Heart right ventricle (tissue), 16 donors: ENCODE data around the gene ATP13A4. TPM values are rescaled to one million over a fixed set of nuclear protein-coding genes. Genes with fewer than 3 reads are reported as not detected.

ENCODE experiments used
- ATAC-seq, 8 donors: fragments of 200-7000 bp; cut with Tn5 transposase; one replicate each; pipeline ENCODE4 v1.9.1; 2020; ENCODE audit warnings: mild to moderate bottlenecking in 8 of 8, moderate library complexity in 8 of 8, moderate number of reproducible peaks in 1 of 8
- DNase-seq, 2 donors: peaks; one replicate each; pipeline ENCODE4 v3.0.0-alpha.2; 2020
- H3K27ac ChIP-seq, 10 donors: fragments of 200-600 bp; sonication (generic) in 2 of 10; one replicate each; pipeline versions ENCODE4 v1.5.0 to v1.8.0; 2020 to 2022; ENCODE audit warnings: mild to moderate bottlenecking in 3 of 10
- H3K27me3 ChIP-seq, 7 donors: fragments of 200-600 bp; one replicate each; pipeline ENCODE4 v1.8.0; 2021 to 2022; ENCODE audit warnings: mild to moderate bottlenecking in 2 of 7
- H3K36me3 ChIP-seq, 9 donors: fragments of 200-600 bp; sonication (generic) in 1 of 9; one replicate each; pipeline versions ENCODE4 v1.5.0 to v1.8.0; 2020 to 2022; ENCODE audit warnings: mild to moderate bottlenecking in 2 of 9
- H3K4me1 ChIP-seq, 9 donors: fragments of 200-600 bp; sonication (generic) in 1 of 9; one replicate each; pipeline versions ENCODE4 v1.5.0 to v1.8.0; 2020 to 2022; ENCODE audit warnings: mild to moderate bottlenecking in 4 of 9
- H3K4me3 ChIP-seq, 10 donors: fragments of 200-600 bp; sonication (generic) in 2 of 10; one replicate each; pipeline versions ENCODE4 v1.5.0 to v1.8.0; 2020 to 2022; ENCODE audit warnings: mild to moderate bottlenecking in 7 of 10, moderate library complexity in 2 of 10
- H3K9me3 ChIP-seq, 11 donors: fragments of 200-600 bp in 10 of 11; sonication (generic) in 2 of 11; one replicate each; pipeline versions ENCODE4 v1.5.0 to v1.8.0; 2013 to 2022; ENCODE audit warnings: mild to moderate bottlenecking in 2 of 11, control low read depth in 1 of 11, moderate library complexity in 1 of 11
- CTCF ChIP-seq, 9 donors: fragments of 200-600 bp; sonication (generic) in 2 of 9; IDR thresholded peaks; one replicate each; pipeline versions ENCODE4 v1.5.0 to v1.8.0; 2021 to 2022; ENCODE audit warnings: antibody characterized with exemption in 9 of 9, mild to moderate bottlenecking in 5 of 9, moderate library complexity in 1 of 9
- WGBS, 2 donors: extraction: QIAGEN DNeasy Blood & Tissue Kit; methylation state at CpG; one replicate each; pipeline ENCODE4 v1.1.7; 2013; ENCODE audit warnings: inconsistent platforms in 1 of 2; 5-methylcytosine and 5-hydroxymethylcytosine counted together
- intact Hi-C, 10 donors: fragments of 100-400 bp; cut with DNase I; formaldehyde crosslinking; loops; one replicate each; pipeline versions ENCODE4 v1.11.1 to v1.14.2; 2022
- polyA plus RNA-seq, 2 donors: library from polyadenylated mRNA; stranded (reverse); fragments of 200-250 nt; gene quantifications; one replicate each; pipeline ENCODE4 v1.2.3, GENCODE V29; 2013
- total RNA-seq, 10 donors: library from RNA; stranded (reverse); fragmentation: NEBNext Ultra II Directional in 3 of 10; extraction: Animal tissue kit (Norgen Biotek cat#: 25700) in 3 of 10; gene quantifications; one replicate each; pipeline versions ENCODE4 v1.2.1 to v1.2.4, GENCODE V29; 2021 to 2023
- donor health status: Arrhythmogenic right ventricular cardiomyopathy.
- donor health status: ischemic (EF 13 %, LVEDD 7.1; RV severe dilation, severe dysfunction).
- donor health status: healthy with polysubstance abuse.
- donor health status: DM: no; HTN: yes; CAD: no.
- donor health status: DM: no; HTN: no; CAD: no.
- donor health status: ischemic (EF 25% LVEDD 6.9; RV normal size, moderate dysfunction).
- donor health status: ischemic (EF 25% LVEDD 5.7; RV mildly dilated, moderate dysfunction).
- donor health status: healthy.
- donor health status: DM: yes; HTN: yes; CAD: no.
- donor health status: Ischemic cardiomyopathy.
- donor health status: ischemic (EF 35%, LVEDD 5.7; RV mildly dilated, moderate dysfunction).
- donor health status: nonischemic (EF 11% LVEDD 7.7; RV severe dilation, severe dysfunction).
- donor health status: DM: yes; HTN: yes; CAD: no.
- donor health status: PGD.
- donor health status: ischemic (EF 29% LVEDD 5.4; RV normal size, mild dysfunction).
- donor health status: nonischemic (EF 23%, LVEDD 6.1; RV moderate dilation, normal function).

ATP13A4 gene
- total and polyA plus RNA-seq, 12 donors, result 0.01 to 0.52 (median 0.19) TPM; not detected in 2

GRCh38 chr3:193416629-193417028 lies 138.1 kb downstream of the ATP13A4 start:
- Histone ChIP-seq H3K27me3 (no peaks in the 10 kb centered on the region), H3K36me3 (no peaks in the 10 kb centered on the region), H3K27ac (no peak overlapping the region), H3K4me1 (no peaks in the 10 kb centered on the region), H3K4me3 (no peak overlapping the region), H3K9me3 (peaks cover 0 to 49% (median 26%) of the 10 kb centered on the region in 11 donors)
- no peak for TF ChIP-seq CTCF (IDR thresholded peaks at IDR 0.05)
- 92 to 100% methylated on average over 2 of the region's 2 CpGs for WGBS, 2 donors
- DNase-seq (no peak), ATAC-seq (no peak)
- intact Hi-C loops, result no loop called here

- H3K36me3 ChIP-seq, result no peaks in the 10 kb centered on the region
- no peaks in the 10 kb centered on the region for H3K4me1 ChIP-seq
- no peak overlapping the region for H3K27ac ChIP-seq
- H3K27me3 ChIP-seq, result no peaks in the 10 kb centered on the region
- DNase-seq, result no peak
- no peak overlapping the region for H3K4me3 ChIP-seq
- intact Hi-C loops, result no loop called here
- 62 to 67% methylated on average over 1 of the region's 1 CpG for WGBS, 2 donors
- no peak for ATAC-seq
- no peaks in the 10 kb centered on the region for H3K9me3 ChIP-seq
- no peak for TF ChIP-seq CTCF (IDR thresholded peaks at IDR 0.05)
Measured at GRCh38 chr3:193407688-193408087, 147.0 kb downstream of the ATP13A4 start.

GRCh38 chr3:193407112-193407511 lies 147.6 kb downstream of the ATP13A4 start:
- WGBS, 2 donors, result 71 to 78% methylated on average over 6 of the region's 6 CpGs
- Histone ChIP-seq H3K27me3 (no peaks in the 10 kb centered on the region), H3K4me3 (no peak overlapping the region), H3K9me3 (no peaks in the 10 kb centered on the region), H3K4me1 (no peaks in the 10 kb centered on the region), H3K27ac (no peak overlapping the region), H3K36me3 (no peaks in the 10 kb centered on the region)
- DNase-seq, result no peak
- ATAC-seq, result no peak
- intact Hi-C loops, result no loop called here
- TF ChIP-seq CTCF (IDR thresholded peaks at IDR 0.05), result no peak

- intact Hi-C loops, result no loop called here
- ATAC-seq (no peak), DNase-seq (no peak)
- H3K4me1 ChIP-seq, result no peaks in the 10 kb centered on the region
- WGBS, 2 donors, result 89% methylated on average over 2 of the region's 2 CpGs
- no peak overlapping the region for H3K27ac ChIP-seq
- H3K9me3 ChIP-seq, result no peaks in the 10 kb centered on the region
- H3K36me3 ChIP-seq, result no peaks in the 10 kb centered on the region
- H3K4me3 ChIP-seq, result no peak overlapping the region
- no peak for TF ChIP-seq CTCF (IDR thresholded peaks at IDR 0.05)
- no peaks in the 10 kb centered on the region for H3K27me3 ChIP-seq
Measured at GRCh38 chr3:193403307-193403706, 151.4 kb downstream of the ATP13A4 start.

GRCh38 chr3:193400304-193400703 lies 154.4 kb downstream of the ATP13A4 start:
- DNase-seq (no peak), ATAC-seq (no peak)

More at GRCh38 chr3:193400304-193400703, 154.4 kb downstream of the ATP13A4 start:
- no peaks in the 10 kb centered on the region for H3K36me3 ChIP-seq
- intact Hi-C loops, result no loop called here
- no peak overlapping the region for H3K4me3 ChIP-seq
- TF ChIP-seq CTCF (IDR thresholded peaks at IDR 0.05), result no peak
- no peaks in the 10 kb centered on the region for H3K27me3 ChIP-seq
- H3K9me3 ChIP-seq, result no peaks in the 10 kb centered on the region
- no peaks in the 10 kb centered on the region for H3K4me1 ChIP-seq
- H3K27ac ChIP-seq, result no peak overlapping the region
